B cell (primary cell): ENCODE results near the gene KLHDC7B.

Experiments used
- EZH2 ChIP-seq: IDR thresholded peaks from 2 replicates; pipeline ENCODE4 v1.6.1; 2012; ENCODE audit warnings: borderline replicate concordance, low read depth, mild to moderate bottlenecking, moderate library complexity, low read length; ENCODE audit not compliant: insufficient read depth, poor library complexity, severe bottlenecking
- TF ChIP-seq, protein P1 (sequence below): fragments of 200-600 bp; IDR thresholded peaks from one replicate; pipeline ENCODE4 v1.8.0; 2022; ENCODE audit warnings: antibody characterized with exemption, mild to moderate bottlenecking

DNA sequence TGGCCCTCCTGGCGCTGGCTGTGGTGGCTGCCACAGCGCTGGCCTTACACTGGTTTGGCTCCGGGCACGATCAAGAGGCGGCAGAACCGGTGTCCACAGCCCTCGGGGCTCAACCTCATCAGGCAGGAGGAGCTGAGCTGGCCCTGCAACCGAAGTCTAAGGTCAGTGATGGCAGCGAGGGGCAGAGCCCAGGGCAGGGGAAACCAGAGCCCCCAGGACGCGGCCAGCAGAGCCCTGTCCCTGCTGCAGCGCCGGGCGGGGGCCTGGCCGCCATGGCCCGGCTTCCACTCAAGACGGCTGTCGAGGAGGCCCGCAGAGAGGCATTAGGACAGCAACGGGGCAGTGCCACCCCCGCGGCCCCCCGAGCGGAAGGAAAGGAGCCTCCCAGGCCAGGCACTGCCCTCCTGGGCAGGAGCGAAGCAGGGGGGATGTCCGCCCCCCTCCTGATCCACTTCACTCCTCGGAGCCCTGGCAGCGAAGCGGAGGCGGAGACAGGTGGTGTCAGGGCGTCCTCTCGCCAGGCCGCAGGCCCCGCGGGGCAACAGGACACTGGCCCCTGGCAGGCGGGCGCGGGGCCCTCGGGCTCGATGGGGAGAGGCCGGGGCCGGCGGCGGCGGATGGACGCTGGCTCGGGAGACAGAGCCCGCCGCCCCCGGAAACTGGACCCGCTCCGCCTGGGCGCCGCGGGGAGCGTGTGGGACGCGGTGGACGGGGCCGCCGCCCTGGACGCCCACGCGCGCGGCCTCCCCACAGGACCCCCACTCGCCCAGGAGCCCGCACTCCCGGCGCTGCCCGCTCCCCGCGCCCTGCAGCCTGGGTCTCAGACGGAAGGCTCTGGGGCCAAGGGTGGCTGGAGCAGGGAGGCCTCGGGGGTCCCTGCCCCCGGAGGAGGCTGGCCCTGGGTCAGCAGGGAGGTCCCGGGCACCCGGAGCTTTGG is 895 bp downstream of the KLHDC7B start:
- TF ChIP-seq, protein P1, sequence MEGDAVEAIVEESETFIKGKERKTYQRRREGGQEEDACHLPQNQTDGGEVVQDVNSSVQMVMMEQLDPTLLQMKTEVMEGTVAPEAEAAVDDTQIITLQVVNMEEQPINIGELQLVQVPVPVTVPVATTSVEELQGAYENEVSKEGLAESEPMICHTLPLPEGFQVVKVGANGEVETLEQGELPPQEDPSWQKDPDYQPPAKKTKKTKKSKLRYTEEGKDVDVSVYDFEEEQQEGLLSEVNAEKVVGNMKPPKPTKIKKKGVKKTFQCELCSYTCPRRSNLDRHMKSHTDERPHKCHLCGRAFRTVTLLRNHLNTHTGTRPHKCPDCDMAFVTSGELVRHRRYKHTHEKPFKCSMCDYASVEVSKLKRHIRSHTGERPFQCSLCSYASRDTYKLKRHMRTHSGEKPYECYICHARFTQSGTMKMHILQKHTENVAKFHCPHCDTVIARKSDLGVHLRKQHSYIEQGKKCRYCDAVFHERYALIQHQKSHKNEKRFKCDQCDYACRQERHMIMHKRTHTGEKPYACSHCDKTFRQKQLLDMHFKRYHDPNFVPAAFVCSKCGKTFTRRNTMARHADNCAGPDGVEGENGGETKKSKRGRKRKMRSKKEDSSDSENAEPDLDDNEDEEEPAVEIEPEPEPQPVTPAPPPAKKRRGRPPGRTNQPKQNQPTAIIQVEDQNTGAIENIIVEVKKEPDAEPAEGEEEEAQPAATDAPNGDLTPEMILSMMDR, result no peak
- TF ChIP-seq EZH2, result no peak
